ENCODE data around the gene FFAR4. TPM values are rescaled to one million over a fixed set of nuclear protein-coding genes. Genes with fewer than 3 reads are reported as not detected.

The FFAR4 gene
- total RNA-seq, 2 donors from 2014 or later: 44.2 to 48.2 TPM

GRCh38 chr10:93620925-93621324, 54.5 kb downstream of the FFAR4 start:
- H3K9me3 ChIP-seq: no peaks in the 10 kb centered on the region
- H3K27me3 ChIP-seq: no peaks in the 10 kb centered on the region
- no peak for DNase-seq
- H3K4me3 ChIP-seq: no peak overlapping the region
- no peak overlapping the region for H3K9ac ChIP-seq (ENCODE audit: low read depth in 2 of 2, low read length in 2 of 2)
- intact Hi-C loops (cut with DNase I): no loop called here
- H3K4me1 ChIP-seq: no peaks in the 10 kb centered on the region
- TF ChIP-seq CTCF (IDR thresholded peaks at IDR 0.05): no peak
- H3K36me3 ChIP-seq: no peaks in the 10 kb centered on the region
- H3K27ac ChIP-seq: no peak overlapping the region

GRCh38 chr10:93622942-93623341, 56.5 kb downstream of the FFAR4 start:
- H3K27me3 ChIP-seq: no peaks in the 10 kb centered on the region
- H3K4me1 ChIP-seq: no peaks in the 10 kb centered on the region
- H3K27ac ChIP-seq: no peak overlapping the region

GRCh38 chr10:93628858-93629257, 62.4 kb downstream of the FFAR4 start:
- intact Hi-C loops (cut with DNase I): no loop called here
- Histone ChIP-seq H3K27me3 (no peaks in the 10 kb centered on the region), H3K4me3 (no peak overlapping the region), H3K9ac (ENCODE audit: low read depth in 2 of 2, low read length in 2 of 2) (no peak overlapping the region), H3K27ac (no peak overlapping the region), H3K4me1 (no peaks in the 10 kb centered on the region), H3K36me3 (no peaks in the 10 kb centered on the region), H3K9me3 (no peaks in the 10 kb centered on the region)
- TF ChIP-seq CTCF (IDR thresholded peaks at IDR 0.05): no peak
- DNase-seq: no peak

More at GRCh38 chr10:93622942-93623341, 56.5 kb downstream of the FFAR4 start:
- intact Hi-C loops (cut with DNase I): no loop called here
- no peak overlapping the region for H3K4me3 ChIP-seq
- no peak for TF ChIP-seq CTCF (IDR thresholded peaks at IDR 0.05)
- H3K9ac ChIP-seq (ENCODE audit: low read depth in 2 of 2, low read length in 2 of 2): no peak overlapping the region
- no peak for DNase-seq
- no peaks in the 10 kb centered on the region for H3K36me3 ChIP-seq
- H3K9me3 ChIP-seq: no peaks in the 10 kb centered on the region

GRCh38 chr10:93629647-93630305, 63.3 kb downstream of the FFAR4 start:
- intact Hi-C loops (cut with DNase I): no loop called here
- Histone ChIP-seq H3K4me3 (no peak overlapping the region), H3K27ac (no peak overlapping the region), H3K27me3 (no peaks in the 10 kb centered on the region), H3K9ac (ENCODE audit: low read depth in 2 of 2, low read length in 2 of 2) (no peak overlapping the region), H3K36me3 (no peaks in the 10 kb centered on the region), H3K9me3 (no peaks in the 10 kb centered on the region), H3K4me1 (no peaks in the 10 kb centered on the region)
- DNase-seq: no peak
- no peak for TF ChIP-seq CTCF (IDR thresholded peaks at IDR 0.05)

GRCh38 chr10:93630625-93631557, 64.4 kb downstream of the FFAR4 start:
- DNase-seq: no peak

More at GRCh38 chr10:93630625-93631557, 64.4 kb downstream of the FFAR4 start:
- H3K4me3 ChIP-seq: no peak overlapping the region
- H3K27ac ChIP-seq: no peak overlapping the region
- intact Hi-C loops (cut with DNase I): no loop called here
- H3K4me1 ChIP-seq: no peaks in the 10 kb centered on the region
- no peaks in the 10 kb centered on the region for H3K36me3 ChIP-seq
- H3K9ac ChIP-seq (ENCODE audit: low read depth in 2 of 2, low read length in 2 of 2): no peak overlapping the region
- no peaks in the 10 kb centered on the region for H3K27me3 ChIP-seq
- TF ChIP-seq CTCF (IDR thresholded peaks at IDR 0.05): no peak
- H3K9me3 ChIP-seq: no peaks in the 10 kb centered on the region

Other genes with a start within 250 kb of the FFAR4 start
- gene MYOF, start 84.3 kb upstream of the FFAR4 start, total RNA-seq: 10 to 100 TPM; 88.1 to 90.9 TPM
- 10 to 100 TPM; 11.3 to 30.0 TPM for gene CEP55, start 70.1 kb upstream of the FFAR4 start, total RNA-seq
- gene RBP4, start 34.6 kb downstream of the FFAR4 start, total RNA-seq: 10 to 100 TPM in 1 of 2 donors, 1 to 10 TPM in 1; 6.8 to 15.1 TPM
- not detected for gene PDE6C, start 45.9 kb downstream of the FFAR4 start, total RNA-seq
- 10 to 100 TPM; 13.5 to 19.4 TPM for gene FRA10AC1, start 135.9 kb downstream of the FFAR4 start, total RNA-seq
- under 1 TPM; 0.47 to 0.98 TPM for gene LGI1, start 191.3 kb downstream of the FFAR4 start, total RNA-seq

All from colonic mucosa (tissue), 4 donors.